ENCODE data around the gene MEIS3.

GRCh38 chr19:47379381-47379938 lies 39.9 kb downstream of the MEIS3 start:
- TF ChIP-seq CTCF (IDR thresholded peaks at IDR 0.05) = no peak
- TF ChIP-seq POLR2A (IDR thresholded peaks at IDR 0.05) = no peak

Data from ovary (tissue), 3 donors.